Stimulated activated naive CD4-positive, alpha-beta T cell (primary cell): ENCODE data around the gene CYB5R4.

Source experiments
- DNase-seq, 6 experiments: peaks; one replicate each; lab custom pipeline; 2025; lab: John Stamatoyannopoulos, UW

Gene CYB5R4, protein sequence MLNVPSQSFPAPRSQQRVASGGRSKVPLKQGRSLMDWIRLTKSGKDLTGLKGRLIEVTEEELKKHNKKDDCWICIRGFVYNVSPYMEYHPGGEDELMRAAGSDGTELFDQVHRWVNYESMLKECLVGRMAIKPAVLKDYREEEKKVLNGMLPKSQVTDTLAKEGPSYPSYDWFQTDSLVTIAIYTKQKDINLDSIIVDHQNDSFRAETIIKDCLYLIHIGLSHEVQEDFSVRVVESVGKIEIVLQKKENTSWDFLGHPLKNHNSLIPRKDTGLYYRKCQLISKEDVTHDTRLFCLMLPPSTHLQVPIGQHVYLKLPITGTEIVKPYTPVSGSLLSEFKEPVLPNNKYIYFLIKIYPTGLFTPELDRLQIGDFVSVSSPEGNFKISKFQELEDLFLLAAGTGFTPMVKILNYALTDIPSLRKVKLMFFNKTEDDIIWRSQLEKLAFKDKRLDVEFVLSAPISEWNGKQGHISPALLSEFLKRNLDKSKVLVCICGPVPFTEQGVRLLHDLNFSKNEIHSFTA

DNA sequence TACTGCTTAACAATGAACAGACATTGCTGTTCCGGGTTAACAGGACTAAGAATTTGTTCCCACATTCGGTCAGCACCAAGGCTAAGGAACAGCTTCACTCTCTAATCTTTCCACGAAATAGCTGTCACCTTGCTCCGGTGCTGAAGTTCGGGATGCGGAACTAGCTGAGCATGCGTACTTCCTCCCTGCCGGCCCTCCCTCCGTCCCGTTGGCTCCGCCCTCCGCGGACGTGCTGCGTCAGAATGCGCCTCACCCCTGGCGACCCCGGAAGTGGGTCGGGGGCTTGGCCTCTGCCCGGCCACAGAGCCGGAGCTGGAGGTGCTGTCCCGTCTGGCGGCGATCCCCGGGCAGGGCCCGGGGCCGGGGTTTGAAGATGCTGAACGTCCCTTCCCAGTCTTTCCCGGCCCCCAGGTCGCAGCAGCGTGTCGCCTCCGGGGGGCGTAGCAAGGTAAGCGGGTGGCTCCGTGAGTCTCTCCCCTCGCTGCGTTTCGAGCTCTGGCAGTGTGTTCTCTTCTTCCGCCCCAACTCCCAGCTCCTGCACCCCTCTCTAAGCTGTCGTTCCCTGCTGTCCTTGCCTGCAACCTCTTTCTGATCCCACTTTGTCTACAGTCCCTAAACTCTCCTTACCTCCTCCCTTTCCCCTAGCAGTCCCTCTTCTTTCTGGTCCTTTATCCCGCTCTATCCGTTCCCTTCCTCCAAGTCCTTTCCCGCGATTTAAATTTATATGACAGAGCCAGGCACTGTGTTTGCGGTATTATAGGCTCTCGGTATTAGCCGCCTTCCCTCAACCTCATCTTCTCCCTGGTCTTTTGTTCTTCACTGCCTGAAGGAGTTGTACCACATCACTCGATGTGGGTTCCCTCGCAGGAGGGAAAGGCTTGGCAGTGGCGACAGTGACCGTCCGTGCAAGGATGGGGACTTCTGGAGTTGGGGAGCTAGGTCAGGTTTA is at the start of gene CYB5R4:
CYB5R4 (plus strand) TSS at position 280 of the 949 bp plus-strand sequence; CDS start at position 374, 94 bp downstream.
- DNase-seq, result peak; percentile 86 to 94 (median 90)

DNA sequence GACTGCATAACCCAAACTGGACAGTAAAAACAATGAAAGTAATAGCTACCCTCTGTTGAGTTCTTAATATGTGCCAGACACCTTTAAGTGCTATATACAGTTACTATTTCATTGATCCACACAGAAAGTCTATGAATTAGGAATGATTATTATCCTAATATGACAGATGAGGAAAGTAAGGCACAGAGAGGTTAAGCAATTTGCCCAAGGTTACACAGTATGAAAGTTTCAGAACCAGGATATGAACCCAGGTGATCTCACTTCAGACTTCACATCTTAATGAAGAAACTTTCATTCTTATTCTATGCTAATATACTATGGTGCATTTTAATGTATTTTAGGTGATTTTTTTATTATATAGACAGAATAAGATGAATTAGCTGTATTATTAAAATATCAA is 46.9 kb upstream of the CYB5R4 start:
- no peak for DNase-seq

DNA sequence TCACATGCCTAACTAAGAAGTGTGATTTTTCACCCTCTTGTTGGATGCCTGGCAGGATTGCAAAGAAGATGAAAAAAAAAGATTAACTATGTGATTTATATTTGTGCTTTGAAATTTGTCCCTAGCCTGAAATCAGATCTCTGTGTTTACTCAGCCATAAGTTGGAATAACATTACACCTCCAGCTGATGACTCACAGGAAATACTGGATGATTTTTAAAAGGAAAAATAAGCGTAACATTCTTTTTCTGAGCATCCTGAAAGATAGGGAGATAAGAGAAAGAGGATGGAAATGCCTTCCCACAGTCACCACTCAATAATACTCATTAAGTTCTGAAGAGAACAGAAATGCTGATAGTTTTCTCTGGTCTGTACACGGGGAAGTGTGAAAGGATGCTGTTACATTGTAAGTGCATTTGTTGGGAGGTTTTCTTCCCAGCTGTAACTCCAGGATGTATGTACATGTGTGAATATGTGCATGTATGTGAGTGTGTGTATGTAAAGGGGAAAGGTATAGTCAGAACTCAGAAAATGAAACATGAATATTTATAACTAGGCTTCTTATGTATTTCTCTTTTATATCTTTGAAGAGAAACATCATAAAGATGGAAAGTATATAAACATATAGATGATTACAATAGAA is 43.7 kb upstream of the CYB5R4 start:
- no peak for DNase-seq

DNA sequence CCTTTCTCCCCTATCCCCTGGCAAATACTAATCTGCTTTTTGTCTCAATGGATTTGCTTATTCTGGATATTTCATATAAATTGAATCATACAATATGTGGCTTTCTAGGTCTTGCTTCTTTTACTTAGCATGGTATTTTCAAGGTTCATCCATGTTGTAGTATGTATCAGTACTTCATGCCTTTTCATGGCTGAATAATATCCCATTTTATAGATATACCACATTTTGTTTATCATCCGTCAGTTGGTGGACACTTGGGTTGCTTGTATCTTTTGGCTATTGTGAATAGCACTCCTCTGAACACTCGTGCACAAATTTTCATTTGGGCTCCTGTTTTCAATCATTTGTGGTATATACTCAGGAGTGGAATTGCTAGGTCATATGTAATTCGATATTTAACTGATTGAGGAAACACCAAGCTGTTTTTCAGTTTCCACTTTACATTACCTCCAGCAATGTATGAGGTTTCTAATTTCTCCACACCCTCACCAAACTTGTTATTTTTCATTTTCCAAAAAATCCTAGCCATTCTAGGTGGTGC is 36.8 kb upstream of the CYB5R4 start:
- no peak for DNase-seq

DNA sequence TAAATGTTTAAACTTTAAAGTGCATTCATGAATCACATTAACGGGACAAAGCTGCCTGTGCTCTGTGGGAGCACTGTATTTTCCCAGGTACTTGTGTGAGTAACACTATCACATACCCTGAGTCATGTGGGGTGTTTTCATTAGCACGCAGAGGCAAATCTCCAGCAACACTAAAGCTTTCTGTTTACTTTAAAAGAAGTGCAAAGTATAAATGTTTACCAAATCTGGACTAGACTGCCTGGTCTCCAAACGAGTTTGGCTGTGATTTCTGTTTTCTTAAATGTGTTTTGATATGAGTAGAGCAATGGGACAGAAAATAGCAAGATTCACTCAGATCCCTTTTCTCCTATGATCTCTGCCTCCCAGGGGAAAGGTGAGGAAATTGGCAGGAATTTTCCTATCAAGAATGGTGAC is 35.1 kb upstream of the CYB5R4 start:
- no peak for DNase-seq

DNA sequence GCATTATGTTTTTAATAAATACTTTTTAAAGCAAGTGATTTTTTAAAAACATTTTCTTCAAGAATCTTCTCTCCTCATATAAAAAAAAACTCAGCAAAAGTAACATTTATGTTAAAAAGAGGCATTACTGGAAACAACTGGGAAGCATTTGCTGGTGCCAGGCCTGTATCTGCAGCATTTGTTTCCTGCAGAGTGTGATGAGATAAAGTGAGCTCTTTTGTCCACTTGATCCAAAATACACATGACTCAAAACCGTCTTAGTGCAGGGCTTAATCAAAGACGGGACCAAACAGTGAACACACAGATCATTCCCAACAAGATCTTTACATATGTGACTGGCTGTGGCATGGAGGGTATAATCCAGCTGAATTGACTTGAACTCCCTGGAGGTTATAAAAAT is 34.7 kb upstream of the CYB5R4 start:
- DNase-seq, result no peak

GRCh38 chr6:83827050-83827449 is 32.4 kb upstream of the CYB5R4 start:
- no peak for DNase-seq

- no peak for DNase-seq
Observed at GRCh38 chr6:83838727-83839126, 20.8 kb upstream of the CYB5R4 start.

GRCh38 chr6:83844170-83844569 is 15.3 kb upstream of the CYB5R4 start:
- DNase-seq, result no peak

DNA sequence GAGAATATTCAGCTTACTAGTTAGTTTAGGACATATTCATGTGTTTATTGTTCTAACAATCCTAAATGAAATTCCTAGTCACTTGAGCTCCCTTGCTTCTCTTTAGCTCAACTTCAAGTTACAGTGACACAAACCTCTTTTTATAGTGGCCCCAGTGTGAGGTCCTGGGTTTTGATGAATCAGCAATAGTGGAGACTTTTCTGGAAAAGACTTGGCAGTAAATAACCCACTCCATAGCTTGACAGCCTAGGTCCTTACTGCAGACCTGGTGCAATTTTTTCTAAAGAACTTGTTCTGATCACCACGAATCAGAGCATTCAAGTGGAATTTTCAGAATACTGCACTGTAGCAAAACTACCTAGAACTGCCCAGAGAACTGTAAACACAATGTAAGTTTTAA is 13.2 kb upstream of the CYB5R4 start:
- DNase-seq, result no peak

- no peak for DNase-seq
Observed at GRCh38 chr6:83847179-83847578, 12.3 kb upstream of the CYB5R4 start.

DNA sequence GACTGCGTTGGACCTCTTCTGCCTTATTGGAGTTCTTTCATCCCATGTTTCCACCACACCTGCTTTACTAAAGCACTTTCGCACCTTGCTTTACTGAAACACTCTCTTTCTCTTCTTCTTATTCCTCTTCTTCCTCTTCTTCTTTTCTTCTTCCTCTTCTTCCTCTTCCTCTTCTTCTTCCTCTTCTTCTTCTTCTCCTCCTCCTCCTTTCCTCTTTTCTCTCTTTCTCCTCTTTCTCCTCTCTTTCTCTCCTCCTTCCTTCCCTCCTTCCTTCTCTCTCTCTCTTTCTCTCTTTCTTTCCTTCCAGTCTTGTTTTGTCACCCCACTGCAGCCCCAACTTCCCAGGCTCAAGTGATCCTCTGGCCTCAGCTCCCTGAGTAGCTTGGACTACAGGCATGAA is 10.4 kb upstream of the CYB5R4 start:
- no peak for DNase-seq

GRCh38 chr6:83849610-83850009 is 9.9 kb upstream of the CYB5R4 start:
- no peak for DNase-seq

- no peak for DNase-seq
Observed at GRCh38 chr6:83852528-83853177, 6.8 kb upstream of the CYB5R4 start.

DNA sequence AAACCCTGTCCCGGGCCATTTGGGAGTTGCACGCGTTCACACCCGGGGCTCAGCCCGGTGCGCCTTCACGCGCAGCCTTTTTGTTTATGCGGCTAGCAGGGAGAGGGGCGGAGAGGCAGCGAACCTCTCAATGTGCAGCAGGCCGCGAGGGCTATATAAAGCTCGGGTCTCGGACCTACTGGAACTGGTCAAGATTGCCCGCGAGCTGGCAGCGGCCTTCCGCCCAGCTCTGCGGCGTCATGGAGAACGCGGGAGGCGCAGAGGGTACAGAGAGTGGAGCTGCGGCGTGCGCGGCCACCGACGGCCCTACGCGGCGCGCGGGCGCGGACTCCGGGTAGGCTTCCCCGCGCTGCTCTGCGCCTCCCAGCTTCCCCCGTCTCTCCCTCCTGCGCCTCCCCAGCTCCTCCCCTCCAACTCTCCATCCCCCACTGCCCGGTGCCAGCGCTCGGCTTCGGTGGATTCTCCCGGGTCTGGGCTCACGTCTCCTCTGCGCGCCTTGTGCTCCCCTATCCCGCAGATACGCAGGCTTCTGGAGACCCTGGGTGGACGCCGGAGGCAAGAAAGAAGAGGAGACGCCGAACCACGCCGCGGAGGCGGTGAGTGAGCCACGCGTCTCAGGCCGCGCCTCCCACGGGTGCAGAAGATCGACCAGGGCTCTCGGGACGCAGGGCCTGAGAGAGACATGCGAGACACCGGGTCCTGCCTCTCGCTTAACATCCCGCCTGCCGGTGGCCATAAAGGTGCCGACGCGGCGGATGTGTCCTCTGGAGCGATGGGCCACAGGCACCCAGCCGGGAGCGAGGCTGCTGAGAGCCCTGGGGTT is 6.1 kb upstream of the CYB5R4 start, which contains the start of gene RIPPLY2:
RIPPLY2 (plus strand) TSS at position 183 of the 823 bp plus-strand sequence; CDS start at position 240, 57 bp downstream.
- no peak for DNase-seq

DNA sequence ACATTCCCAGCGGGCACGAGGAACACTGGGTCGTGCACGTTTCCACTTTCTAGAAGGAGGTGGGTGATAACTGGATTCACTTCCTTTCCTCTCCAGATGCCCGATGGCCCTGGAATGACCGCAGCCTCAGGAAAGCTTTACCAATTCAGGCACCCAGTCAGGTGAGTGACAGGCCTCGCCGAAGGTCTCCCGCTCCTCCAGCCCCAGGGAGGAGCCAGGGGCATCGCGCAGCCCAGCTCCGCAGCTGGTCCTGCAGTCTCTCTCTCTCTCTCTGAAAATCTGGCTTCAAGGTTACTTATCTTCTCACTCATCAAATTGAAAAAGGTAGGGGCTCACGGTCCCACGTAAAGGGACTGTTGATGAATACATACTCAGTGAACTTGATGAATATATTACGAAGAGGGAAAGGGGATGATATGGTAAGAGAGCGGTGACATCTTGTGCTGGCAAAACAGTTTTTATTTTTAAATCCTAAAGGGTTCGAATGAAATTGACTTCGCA is 5.4 kb upstream of the CYB5R4 start:
- no peak for DNase-seq

GRCh38 chr6:83854766-83855165 is 4.7 kb upstream of the CYB5R4 start:
- DNase-seq, result no peak

GRCh38 chr6:83860359-83860755 is 868 bp downstream of the CYB5R4 start:
- no peak for DNase-seq

- DNase-seq, result no peak
Observed at GRCh38 chr6:83860782-83861495, 1.4 kb downstream of the CYB5R4 start.
